Stimulated activated CD8-positive, alpha-beta memory T cell treated with anti-CD3 and anti-CD28 coated beads, Interleukin-2, amount 100 ng/mL, for 48 hours (primary cell): ENCODE results near the gene ZNF710.
"Not testable (repeated sequence)": the region's sequence is repeated elsewhere in the genome, so short reads cannot be mapped to it uniquely, and the experiment has no call there.

Experiments used
- DNase-seq, 2 donors: peaks; one replicate each; pipeline ENCODE4 v3.0.0-alpha.2; 2020; ENCODE audit warnings: low read depth in 2 of 2

Gene ZNF710

GRCh38 chr15:90104551-90104950, 103.4 kb downstream of the ZNF710 start:
- DNase-seq: no peak

DNA sequence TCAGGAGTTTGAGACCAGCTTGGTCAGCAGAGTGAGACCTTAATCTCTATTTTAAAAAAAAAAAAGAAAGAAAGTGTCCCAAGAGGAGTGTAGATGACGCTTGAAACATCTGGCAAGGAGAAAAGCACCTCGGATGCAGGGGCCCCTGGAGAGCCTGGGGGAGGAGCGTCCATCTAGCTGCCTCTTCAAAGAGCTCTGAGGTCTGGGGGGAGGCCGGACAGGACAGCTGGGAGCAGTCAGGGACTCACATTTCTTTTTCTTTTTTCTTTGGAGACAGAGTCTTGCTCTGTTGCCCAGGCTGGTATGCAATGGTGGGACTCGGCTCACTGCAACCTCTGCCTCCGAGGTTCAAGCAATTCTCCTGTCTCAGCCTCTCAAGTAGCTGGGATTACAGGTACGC, 104.4 kb downstream of the ZNF710 start:
- DNase-seq: no peak

GRCh38 chr15:90106522-90107117, 105.5 kb downstream of the ZNF710 start:
- DNase-seq: no peak

- DNase-seq: not testable (repeated sequence)
These were observed 106.9 kb downstream of the ZNF710 start for GRCh38 chr15:90108038-90108437.

DNA sequence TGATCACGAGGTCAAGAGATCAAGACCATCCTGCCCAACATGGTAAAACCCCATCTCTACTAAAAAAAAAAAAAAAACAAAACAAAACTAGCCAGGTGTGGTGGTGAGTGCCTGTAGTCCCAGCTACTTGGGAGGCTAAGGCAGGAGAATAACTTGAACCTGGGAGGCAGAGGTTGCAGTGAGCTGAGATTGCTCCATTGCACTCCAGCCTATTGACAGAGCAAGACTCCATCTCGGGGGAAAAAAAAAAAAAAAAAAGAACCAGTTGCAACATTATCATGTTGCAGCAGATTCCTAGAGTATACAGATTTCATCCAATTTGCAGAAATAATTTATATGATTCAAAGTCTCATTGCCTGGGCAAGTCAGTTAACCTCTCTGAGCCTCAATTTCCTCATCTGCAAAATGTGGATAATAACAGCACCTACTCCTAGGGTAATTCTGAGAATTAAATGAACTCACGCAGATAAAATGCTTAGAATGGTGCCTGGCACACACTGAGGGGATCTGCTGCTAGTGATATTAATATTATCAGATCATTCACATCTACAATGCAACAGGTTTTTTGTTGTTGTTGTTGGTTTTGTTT, 108.1 kb downstream of the ZNF710 start:
- DNase-seq: not testable (repeated sequence)

DNA sequence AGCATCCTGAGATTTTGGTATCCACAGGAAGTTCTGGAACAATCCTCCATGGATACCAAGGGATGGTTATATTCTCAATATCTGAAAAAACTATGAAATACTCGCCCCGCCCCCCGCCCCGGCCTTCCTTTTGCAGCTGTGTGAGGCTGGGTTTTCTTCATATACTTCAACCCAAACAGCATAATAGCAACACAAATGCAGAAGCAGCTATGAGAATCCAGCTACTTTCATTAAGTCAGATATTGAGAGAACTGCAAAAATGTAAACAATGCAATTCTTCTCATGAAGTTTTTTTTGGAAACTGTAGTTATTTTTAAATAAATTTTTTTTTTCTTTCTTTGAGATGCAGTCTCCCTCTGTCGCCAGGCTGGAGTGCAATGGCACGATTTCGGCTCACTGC, 112.0 kb downstream of the ZNF710 start:
- DNase-seq: no peak

DNA sequence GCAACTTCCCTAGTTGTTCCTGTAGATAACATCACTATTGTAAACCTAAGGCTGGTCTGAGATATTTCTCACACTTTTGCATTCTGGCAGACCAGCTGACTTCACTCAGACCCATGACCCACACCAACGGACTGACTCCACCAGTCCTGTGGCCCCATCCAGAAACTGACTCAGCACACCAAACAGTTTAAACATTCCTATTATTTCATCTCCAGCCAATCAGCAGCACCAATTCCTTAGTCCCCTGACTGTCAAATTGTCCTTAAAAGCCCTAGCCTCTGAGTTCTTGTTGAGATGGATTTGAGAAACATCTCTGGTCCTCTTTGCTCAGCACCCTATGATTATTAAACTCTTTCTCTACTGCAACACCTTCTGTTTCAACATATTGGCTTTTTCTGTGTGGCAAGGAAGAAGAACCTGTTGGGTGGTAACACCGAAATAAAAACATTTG, 113.4 kb downstream of the ZNF710 start:
- no peak for DNase-seq

GRCh38 chr15:90115783-90116182, 114.7 kb downstream of the ZNF710 start:
- no peak for DNase-seq

DNA sequence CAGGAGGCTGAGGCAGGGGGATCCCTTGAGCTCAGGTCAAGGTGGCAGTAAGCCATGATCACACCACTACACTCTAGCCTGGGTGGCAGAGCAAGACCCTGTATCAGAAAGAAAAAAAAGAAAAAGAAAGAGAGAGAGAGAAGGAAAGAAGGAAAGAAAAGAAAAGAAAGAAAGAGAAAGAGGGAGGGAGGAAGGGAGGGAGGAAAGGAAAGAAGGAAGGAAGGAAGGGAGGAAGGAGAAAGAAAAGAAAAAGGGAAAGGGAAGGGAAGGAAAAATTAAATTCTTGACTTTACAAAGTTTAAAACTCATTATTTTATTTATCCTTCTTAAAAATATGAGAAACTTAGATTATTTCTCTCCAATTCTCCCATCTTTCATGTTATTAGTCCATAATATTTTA, 118.2 kb downstream of the ZNF710 start:
- DNase-seq: no peak

GRCh38 chr15:90121086-90121485, 120.0 kb downstream of the ZNF710 start:
- no peak for DNase-seq

- no peak for DNase-seq
These were observed 123.4 kb downstream of the ZNF710 start for GRCh38 chr15:90124507-90124906.

GRCh38 chr15:90126022-90126421, 124.9 kb downstream of the ZNF710 start:
- no peak for DNase-seq

DNA sequence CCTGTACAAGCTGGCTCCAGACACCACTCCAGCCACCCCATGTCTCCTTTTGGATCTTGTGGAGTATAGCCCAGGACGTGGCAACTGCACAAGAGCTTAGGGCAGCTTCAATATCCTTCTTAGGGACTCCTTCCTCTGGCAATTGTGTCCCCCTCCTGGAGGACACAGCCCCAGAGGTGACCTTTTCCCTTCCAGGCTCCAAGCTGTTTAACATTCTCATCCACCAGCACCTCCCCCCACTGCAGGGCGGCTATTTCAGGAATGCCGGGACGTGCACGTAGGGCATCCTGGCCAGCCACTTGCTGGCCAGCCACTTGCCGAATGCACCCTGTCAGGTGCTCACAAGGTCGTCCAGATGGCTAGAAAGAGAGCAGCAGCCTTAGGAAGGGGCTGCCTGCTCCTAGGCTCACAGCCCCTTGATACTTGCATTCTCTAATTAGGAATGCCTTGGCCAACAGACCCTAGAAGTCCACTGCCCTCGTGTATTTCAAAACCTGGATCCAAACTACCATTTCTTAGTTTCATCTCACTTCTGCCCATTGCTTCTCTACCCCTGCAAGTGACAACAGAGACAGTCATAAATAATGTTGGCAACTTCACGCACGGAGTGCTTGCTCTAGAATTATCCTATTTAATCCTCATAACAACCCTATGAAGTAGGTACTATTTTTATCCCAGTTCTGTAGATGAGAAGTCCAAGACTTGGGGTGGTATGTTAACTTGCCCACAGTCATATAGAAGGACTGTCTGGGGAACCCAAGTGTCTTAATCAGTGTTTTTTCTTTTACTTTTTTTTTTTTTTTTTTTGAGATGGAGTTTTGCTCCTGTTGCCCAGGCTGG, 125.7 kb downstream of the ZNF710 start:
- DNase-seq: no peak

DNA sequence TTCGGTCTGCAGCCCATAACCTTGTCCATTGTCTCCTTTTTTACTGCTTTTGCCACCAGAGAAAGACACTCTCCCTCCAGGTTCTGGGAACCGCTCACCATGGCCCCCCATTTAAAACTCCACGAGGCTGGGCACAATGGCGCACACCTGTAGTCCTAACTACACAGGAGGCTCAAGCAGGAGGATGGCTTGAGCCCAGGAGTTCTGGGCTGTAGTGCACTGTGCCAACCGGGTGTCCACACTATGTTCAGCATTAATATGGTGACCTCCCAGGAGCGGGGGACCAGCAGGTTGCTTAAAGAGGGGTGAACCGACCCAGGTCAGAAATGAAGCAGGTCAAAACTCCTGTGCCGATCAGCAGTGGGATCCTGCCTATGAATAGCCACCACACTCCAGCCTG, 129.2 kb downstream of the ZNF710 start:
- DNase-seq: no peak
